ENCODE data around the gene ASB4.

The ASB4 gene

DNA sequence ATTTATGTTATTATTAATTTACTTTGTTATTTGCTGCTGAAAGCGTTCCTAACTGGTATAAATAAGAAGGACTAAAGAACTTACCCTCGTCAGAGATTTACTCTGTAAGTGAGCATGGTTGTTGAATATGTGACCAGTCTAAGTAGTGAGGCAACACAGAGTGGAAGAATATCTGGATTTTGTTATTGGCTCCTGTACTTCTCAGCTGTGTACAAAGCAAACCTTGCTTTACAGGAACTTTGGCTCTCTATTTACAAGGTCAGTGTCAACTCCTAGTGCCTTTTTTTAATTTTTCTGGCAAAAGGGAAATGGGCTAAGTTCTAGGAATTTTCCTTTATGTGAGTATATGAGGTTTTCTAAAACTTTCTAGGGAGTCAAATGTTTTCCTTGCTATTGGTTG lies 74.9 kb downstream of the ASB4 start:
- DNase-seq, result no peak

DNA sequence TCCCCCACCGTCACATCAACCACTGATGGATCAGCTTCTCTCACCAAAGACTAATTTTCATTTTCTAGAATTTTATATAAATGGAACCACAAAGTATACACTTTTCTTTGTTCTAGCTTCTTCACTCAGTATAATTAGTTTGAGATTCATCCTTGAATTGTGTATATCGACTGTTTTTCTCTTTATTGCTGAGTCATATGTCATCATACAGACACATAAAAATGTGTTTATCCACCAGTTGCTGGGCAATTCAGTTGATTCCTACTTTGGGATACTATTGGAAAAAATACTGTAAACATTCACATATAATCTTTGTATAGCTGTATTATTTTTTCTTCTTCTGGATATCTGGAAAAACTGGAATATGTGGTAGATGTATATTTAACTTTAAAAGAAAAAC lies 84.0 kb downstream of the ASB4 start:
- DNase-seq, result no peak

DNA sequence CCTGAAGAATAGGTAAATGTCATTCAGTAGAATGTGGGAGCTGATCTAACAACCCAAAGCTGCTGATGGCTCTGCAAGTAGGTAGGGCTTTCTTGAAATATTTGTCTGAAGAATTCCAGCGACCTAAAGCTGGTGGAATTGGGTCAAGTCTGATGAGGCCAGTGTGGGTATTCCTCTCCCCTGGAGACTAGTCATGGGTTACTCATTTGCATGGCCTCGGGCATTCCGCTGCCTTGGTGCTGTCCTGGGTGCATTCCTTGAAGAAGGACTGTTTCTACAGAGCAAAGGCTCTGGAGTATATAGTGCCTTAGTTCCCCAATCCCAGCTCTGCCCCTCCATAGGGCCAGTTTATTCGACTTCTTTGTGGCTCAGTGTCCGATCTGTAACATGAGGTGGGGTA lies 91.4 kb downstream of the ASB4 start:
- no peak for DNase-seq

DNA sequence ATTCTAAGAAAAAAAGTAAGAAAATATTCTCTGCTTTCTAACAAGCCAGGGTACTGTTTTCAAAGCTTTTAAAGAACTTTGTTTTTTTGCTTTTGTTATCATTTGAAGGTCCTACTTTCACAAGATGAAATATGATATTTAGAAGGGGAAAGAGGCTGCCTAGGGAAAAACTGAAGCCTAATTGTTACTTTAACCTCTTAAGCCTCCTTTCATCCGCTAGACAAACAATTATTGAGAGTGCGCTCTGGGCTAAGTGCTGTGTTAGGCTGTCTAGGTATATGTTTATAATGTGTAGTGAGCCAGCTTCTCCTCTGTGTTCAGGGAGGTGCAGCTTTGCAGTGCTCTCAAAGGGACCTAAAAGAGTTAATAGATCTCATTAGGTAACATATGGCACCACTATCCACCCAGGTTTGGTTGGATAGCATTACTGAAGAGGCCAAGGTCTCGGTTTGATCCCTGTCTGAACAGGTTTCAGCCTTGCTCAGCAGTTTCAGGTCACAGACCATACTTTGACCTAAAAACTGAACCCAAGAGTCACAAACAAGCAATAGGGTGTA lies 92.6 kb downstream of the ASB4 start:
- DNase-seq, result no peak

DNA sequence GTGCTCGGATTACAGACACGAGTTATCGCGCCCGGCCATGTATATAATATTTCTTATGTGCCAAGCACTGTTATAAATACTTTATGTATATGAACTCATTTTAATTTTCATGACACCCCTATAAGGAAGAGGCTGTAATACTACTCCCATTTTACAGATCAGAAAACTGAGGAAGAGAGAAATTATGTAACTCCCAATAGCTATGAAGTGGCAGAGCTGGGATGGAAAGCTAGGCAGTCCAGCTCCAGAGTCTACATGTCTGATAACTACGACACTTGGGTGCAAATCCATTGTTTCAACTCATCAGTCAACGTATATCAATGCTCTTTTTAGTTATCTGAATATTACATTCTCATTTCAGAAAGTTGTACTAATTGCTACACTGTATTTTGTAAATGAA lies 93.6 kb downstream of the ASB4 start:
- no peak for DNase-seq

DNA sequence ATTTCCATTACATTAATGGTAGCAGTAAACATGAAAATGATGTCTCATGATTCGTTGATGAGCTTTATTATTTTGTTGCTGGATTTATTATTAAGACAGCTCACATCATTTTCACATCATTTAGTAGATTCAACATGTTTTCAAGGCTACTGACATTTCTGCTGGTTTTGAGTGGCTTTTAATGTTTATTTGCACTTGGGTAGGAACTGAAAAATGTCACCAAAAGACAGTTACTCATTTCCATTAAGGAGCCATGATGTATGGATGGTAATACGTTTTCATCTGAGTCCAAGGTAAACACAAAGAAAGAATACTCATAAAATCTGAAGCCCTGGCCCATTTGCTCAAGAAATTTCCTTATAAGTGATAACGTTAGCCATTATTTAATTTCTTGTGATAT lies 95.7 kb downstream of the ASB4 start:
- no peak for DNase-seq

DNA sequence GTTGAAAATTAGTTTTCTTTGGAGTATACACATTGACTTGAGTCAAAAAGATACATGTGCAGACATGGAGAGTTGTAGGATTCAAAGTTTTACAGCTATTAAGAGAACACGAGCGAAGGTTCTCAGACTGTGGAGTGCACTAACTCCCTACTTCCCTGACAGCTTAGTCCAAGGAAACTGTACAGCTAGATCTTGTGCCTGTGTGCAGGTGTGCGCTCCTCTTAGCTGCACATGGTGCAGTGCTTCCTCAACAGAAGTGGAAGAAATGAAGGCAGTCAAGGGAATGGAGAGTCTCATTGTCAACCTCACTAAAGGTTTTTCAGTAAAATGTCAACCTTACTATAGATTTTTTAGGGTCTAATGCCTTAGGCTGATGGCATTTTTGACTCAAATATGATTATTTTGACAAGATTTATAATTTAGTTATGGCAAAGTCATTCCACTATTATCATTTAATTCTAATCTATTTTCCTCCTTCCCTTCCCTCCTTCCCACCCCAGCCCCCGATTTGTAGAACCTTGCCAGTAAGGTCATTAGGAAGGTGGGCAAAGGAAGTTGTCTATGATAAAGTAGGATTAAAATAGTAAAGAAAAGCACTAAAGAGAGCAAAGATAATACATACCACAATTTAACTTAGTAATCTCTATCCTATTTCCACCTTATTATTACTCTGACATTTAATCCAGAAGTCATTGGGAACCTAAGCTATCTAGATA lies 97.0 kb downstream of the ASB4 start:
- DNase-seq, result no peak

DNA sequence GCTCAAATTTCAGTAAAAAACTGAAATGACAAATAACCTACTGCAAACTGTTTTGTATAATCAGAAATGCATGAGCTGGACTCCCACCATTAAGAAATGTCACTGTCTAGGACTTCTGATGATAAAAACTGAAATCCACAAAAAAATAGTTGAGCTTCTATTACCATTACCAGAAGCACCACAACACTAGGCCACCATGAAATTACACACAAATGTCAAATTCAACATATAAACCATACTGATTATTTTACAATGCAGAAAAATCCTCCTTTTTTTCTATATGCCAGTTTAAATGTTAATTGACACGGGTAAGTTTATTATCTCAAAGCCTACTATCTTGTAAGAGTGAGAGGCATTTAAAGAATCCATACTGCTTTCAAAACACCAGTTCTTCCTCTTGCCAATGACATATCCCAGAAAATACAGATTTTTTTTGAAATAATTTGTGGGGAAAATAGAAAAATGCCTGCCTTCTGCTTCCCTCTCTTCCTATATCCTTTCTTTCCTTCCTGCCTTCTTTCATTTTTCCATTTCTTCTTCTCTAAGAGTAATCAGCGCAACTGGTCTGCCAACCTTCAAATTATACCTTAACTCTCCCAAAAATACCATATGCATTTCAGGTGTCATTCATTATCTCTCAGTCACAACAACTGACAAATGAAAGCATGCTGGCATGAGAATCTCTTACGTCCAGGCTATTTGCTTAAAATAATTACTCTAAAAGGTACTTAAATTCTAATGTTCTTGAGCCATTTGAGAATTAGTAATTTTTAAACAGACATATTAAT lies 98.3 kb downstream of the ASB4 start:
- DNase-seq, result no peak

DNA sequence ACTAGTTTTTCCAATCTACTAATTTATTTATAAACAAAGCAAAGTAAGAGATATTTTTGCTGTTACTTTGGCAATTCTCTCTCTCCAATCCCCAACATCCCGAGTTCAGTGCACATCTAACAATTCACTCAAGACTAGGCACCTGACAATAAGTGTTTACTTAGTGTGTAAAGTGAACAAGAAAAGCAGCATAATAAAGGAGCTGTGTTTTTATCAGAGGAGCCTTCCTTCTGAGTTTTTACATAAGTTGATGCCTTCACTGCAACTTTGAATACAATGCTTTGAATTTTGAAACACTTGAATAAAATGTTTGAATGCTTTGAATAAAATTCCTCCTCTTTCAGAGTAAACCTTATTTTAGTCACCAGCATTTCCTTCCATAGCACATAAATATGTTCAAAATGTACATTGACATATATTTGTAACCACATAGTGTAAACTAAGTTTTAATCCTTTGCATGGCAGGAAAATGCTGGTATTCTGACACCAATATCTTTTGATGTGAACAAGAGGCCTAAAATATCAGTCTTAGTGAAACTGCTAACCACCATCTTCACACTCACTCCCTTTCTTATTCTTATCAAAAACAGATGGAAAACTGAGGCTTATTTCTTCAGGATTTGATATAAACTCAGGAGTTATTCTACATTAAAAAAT lies 99.2 kb downstream of the ASB4 start:
- DNase-seq, result no peak

DNA sequence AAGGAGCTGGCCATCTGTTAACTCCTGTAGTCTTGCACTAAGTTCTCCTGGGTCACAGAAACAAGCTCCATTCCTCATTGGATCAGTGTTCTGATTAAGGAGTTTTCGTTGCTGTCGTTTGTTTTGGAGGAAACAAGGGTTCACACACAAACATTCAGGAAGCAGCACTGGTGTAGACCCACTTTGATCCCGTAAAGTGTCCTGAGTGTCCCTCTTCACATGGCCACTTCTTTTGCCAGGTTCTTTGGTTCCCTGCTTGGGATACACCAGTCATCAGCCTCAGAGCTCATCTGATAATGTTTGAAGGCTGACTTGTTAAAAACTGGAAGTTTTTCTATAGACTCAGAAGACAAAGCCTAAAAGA lies 99.7 kb downstream of the ASB4 start:
- DNase-seq, result no peak

DNA sequence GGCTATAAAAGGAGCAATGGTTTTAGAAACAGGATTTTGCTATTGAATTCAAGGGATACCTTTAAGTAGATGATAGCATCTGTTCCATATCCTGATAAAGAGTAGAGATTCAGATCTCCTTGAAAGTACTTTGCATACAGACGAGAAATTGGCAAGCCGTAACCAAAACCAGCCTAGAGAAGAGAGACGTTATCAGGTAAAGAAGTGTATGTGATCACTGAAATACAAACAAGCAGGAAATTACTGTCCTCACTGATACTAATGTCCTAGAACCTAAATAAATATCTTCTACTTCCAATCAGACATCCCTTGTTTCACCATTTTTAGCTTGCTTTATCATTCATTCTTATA lies 101.2 kb downstream of the ASB4 start:
- DNase-seq, result no peak

DNA sequence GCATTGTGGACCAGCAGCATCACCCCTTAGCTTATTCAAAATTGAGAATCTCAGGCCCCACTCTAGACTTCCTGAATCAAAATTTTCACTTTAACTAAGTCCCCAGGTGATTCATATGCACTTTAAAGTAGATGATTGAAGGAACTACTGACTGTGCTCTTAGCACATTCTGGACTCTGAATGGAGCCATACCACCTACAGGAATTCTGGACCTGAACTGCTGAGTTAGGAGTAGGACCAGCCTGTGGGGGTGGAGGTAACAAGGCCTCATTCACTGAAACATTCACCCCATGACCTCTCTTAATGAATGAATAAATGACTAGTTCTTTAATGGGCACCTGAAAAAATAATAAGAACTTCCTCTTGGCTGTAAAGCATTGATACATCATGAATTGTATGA lies 103.3 kb downstream of the ASB4 start:
- no peak for DNase-seq

DNA sequence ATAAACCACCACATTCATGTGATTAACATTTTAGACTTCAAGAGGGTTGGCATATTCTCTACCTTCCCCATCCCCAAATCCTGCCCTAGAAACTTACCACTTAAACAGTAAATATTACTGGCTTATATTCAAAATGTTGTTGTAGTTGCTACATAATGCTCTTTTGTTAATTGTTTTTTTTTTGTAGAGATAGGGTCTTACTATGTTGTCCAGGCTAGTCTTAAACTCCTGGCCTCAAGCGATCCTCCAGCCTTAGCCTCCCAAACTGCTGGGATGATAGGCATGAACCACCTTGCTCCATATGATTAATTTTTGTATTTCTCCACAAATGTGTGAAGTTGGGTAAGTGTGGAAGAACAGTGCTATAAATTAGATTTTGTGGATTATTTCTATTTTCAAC lies 104.0 kb downstream of the ASB4 start:
- no peak for DNase-seq

Measured in CD4-positive, alpha-beta T cell treated with Interleukin-1 beta for 1 hour (primary cell).